Hepatocyte (in vitro differentiated cells): Measurements from ENCODE around the gene HSP90B1. TPM values are rescaled to one million over a fixed set of nuclear protein-coding genes. Genes with fewer than 3 reads are reported as not detected.
A peak's percentile ranks its signal among the peaks of the same experiment; 100 is the strongest.

Experiments
- DNase-seq: peaks from one replicate; pipeline ENCODE4 v3.0.0-alpha.2; 2016; ENCODE audit warnings: low spot score
- H2AFZ ChIP-seq: fragments of 200-600 bp; sonication (generic); 2 replicates; pipeline ENCODE4 v1.6.0; 2016; ENCODE audit warnings: antibody characterized with exemption, mild to moderate bottlenecking
- H3K27ac ChIP-seq: fragments of 200-600 bp; sonication (generic); 2 replicates; pipeline ENCODE4 v1.5.1; 2016; ENCODE audit warnings: mild to moderate bottlenecking
- H3K27me3 ChIP-seq: fragments of 200-600 bp; sonication (generic); 2 replicates; pipeline ENCODE4 v1.6.1; 2016
- H3K36me3 ChIP-seq: fragments of 200-600 bp; sonication (generic); replicated peaks from 2 replicates; pipeline ENCODE4 v1.5.1; 2016; ENCODE audit warnings: low read depth; ENCODE audit not compliant: insufficient read depth
- H3K4me1 ChIP-seq: fragments of 200-600 bp; sonication (generic); 2 replicates; pipeline ENCODE4 v1.5.1; 2016; ENCODE audit warnings: mild to moderate bottlenecking, moderate library complexity; ENCODE audit not compliant: insufficient read depth
- H3K4me2 ChIP-seq: fragments of 200-600 bp; sonication (generic); 2 replicates; pipeline ENCODE4 v1.6.0; 2016
- H3K4me3 ChIP-seq: fragments of 200-600 bp; sonication (generic); 2 replicates; pipeline ENCODE4 v1.5.1; 2016; ENCODE audit warnings: mild to moderate bottlenecking
- H3K79me2 ChIP-seq: fragments of 200-600 bp; sonication (generic); 2 replicates; pipeline ENCODE4 v1.6.0; 2017; ENCODE audit warnings: mild to moderate bottlenecking
- H3K9me2 ChIP-seq: fragments of 200-600 bp; sonication (generic); replicated peaks from 2 replicates; pipeline ENCODE4 v1.6.0; 2017; ENCODE audit warnings: mild to moderate bottlenecking; ENCODE audit not compliant: insufficient read depth
- H3K9me3 ChIP-seq: fragments of 200-600 bp; sonication (generic); 2 replicates; pipeline ENCODE4 v1.5.1; 2016; ENCODE audit warnings: low read depth, mild to moderate bottlenecking
- H4K20me1 ChIP-seq: fragments of 200-600 bp; sonication (generic); 2 replicates; pipeline ENCODE4 v1.6.0; 2016; ENCODE audit warnings: mild to moderate bottlenecking; ENCODE audit not compliant: insufficient read depth, poor library complexity, severe bottlenecking
- CTCF ChIP-seq: fragments of 200-600 bp; sonication (generic); IDR thresholded peaks from 2 replicates; pipeline ENCODE4 v1.5.1; 2016; ENCODE audit warnings: antibody characterized with exemption, mild to moderate bottlenecking; ENCODE audit not compliant: poor library complexity
- EZH2 ChIP-seq: fragments of 200-600 bp; sonication (generic); IDR thresholded peaks from 2 replicates; pipeline ENCODE4 v1.6.1; 2016; ENCODE audit warnings: antibody characterized with exemption, mild to moderate bottlenecking, borderline replicate concordance
- EZH2phosphoT487 ChIP-seq: fragments of 200-600 bp; sonication (generic); IDR thresholded peaks from one replicate; pipeline ENCODE4 v1.6.1; 2018; ENCODE audit warnings: antibody characterized with exemption, mild to moderate bottlenecking, low read depth, moderate library complexity; ENCODE audit not compliant: unreplicated experiment, severe bottlenecking
- WGBS: methylation state at CpG from one replicate; pipeline ENCODE4 v1.1.6; 2016; ENCODE audit warnings: low lambda C conversion rate; ENCODE audit errors: missing lambda C conversion rate; 5-methylcytosine and 5-hydroxymethylcytosine counted together
- polyA plus RNA-seq: library from polyadenylated mRNA; unstranded; fragments of >200 nt; fragmentation: Nextera tagmentation; extraction: Ambion mirVana; gene quantifications from 2 replicates; pipeline ENCODE4 v1.2.1, GENCODE V29; 2016
- total RNA-seq: library from RNA; depleted of rRNA; stranded (reverse); fragments of >200 nt; gene quantifications from 2 replicates; pipeline ENCODE4 v1.2.3, GENCODE V29; 2014

HSP90B1 gene
- total RNA-seq (1,226 and 1,309 TPM in 2 replicates), polyA plus RNA-seq (1,289 and 1,449 TPM in 2 replicates)

- H2AFZ ChIP-seq: peak within 1 kb of the TSS; percentile 93
- peak within 1 kb of the TSS; percentile 99 for H3K27ac ChIP-seq
- no peaks in the 10 kb centered on the region for H3K9me2 ChIP-seq
- peak within 1 kb of the TSS; percentile 59 for H3K4me3 ChIP-seq
- H3K4me2 ChIP-seq: peak within 1 kb of the TSS; percentile 86
- under 1% methylated on average over 46 of the region's 56 CpGs for WGBS
- no peaks in the 10 kb centered on the region for H3K9me3 ChIP-seq
- TF ChIP-seq CTCF (no peak), EZH2 (no peak), EZH2phosphoT487 (no peak)
- no peaks in the 10 kb centered on the region for H3K36me3 ChIP-seq
- H3K4me1 ChIP-seq: peaks cover 25% of the 10 kb centered on the region
- H3K79me2 ChIP-seq: peaks cover 49% of the 10 kb centered on the region
- H3K27me3 ChIP-seq: no peaks in the 10 kb centered on the region
- H4K20me1 ChIP-seq: peaks cover 43% of the 10 kb centered on the region
- peak; percentile 99 for DNase-seq
These were observed at the start of gene HSP90B1 for GRCh38 chr12:103930034-103930786. Gene HSP90B1 (plus strand): TSS chr12:103930410. CDS start chr12:103930516, 106 bp downstream.

DNA sequence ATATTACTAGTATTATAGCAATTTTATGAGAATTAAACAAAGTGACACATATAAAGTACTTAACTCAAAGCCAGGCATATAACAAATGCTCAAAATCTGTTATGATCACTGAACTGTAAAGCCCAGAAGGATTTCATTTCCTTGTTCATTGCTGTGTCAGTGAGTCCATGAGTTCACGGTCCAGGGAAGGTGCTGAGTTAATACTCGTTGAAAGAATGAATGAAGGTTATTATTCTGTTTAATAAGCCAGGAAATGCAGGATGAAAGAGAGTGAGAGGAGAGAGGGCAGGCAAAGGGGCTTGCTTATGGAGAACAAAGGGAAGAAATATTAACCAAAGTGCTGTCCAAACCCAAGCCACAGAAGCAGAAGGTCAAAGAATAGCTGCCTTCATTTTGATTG lies 48.9 kb upstream of the HSP90B1 start:
- no peaks in the 10 kb centered on the region for H4K20me1 ChIP-seq
- H3K4me2 ChIP-seq: no peak overlapping the region
- no peaks in the 10 kb centered on the region for H3K79me2 ChIP-seq
- H3K36me3 ChIP-seq: no peaks in the 10 kb centered on the region
- H3K27ac ChIP-seq: no peak overlapping the region
- H3K9me2 ChIP-seq: no peaks in the 10 kb centered on the region
- no peak overlapping the region for H3K4me3 ChIP-seq
- H3K4me1 ChIP-seq: no peaks in the 10 kb centered on the region
- H2AFZ ChIP-seq: no peak overlapping the region
- no peaks in the 10 kb centered on the region for H3K9me3 ChIP-seq
- 75% methylated on average over 2 of the region's 2 CpGs for WGBS
- DNase-seq: no peak
- no peaks in the 10 kb centered on the region for H3K27me3 ChIP-seq
- no peak for TF ChIP-seq CTCF
- no peak for TF ChIP-seq EZH2phosphoT487
- TF ChIP-seq EZH2: no peak

- Histone ChIP-seq H3K4me2 (no peak overlapping the region), H3K27me3 (no peaks in the 10 kb centered on the region), H3K9me3 (no peaks in the 10 kb centered on the region), H2AFZ (no peak overlapping the region), H3K36me3 (no peaks in the 10 kb centered on the region), H4K20me1 (no peaks in the 10 kb centered on the region), H3K4me3 (no peak overlapping the region), H3K79me2 (no peaks in the 10 kb centered on the region), H3K9me2 (no peaks in the 10 kb centered on the region), H3K27ac (no peak overlapping the region), H3K4me1 (no peaks in the 10 kb centered on the region)
- no peak for DNase-seq
- no peak for TF ChIP-seq CTCF
- TF ChIP-seq EZH2: no peak
- WGBS: 58% methylated on average over 2 of the region's 2 CpGs
These were observed 47.2 kb upstream of the HSP90B1 start for GRCh38 chr12:103882861-103883596.
